Activated CD4-positive, alpha-beta T cell treated with anti-CD3 and anti-CD28 coated beads for 24 hours (primary cell): Measurements from ENCODE around the gene GPR155.
A peak's percentile ranks its signal among the peaks of the same experiment; 100 is the strongest.
"Not testable (repeated sequence)": the region's sequence is repeated elsewhere in the genome, so short reads cannot be mapped to it uniquely, and the experiment has no call there.

Experiments
- DNase-seq, 2 donors: peaks; one replicate each; pipeline ENCODE4 v3.0.0-alpha.2; 2020; ENCODE audit warnings: low read depth in 2 of 2

Gene GPR155

DNA sequence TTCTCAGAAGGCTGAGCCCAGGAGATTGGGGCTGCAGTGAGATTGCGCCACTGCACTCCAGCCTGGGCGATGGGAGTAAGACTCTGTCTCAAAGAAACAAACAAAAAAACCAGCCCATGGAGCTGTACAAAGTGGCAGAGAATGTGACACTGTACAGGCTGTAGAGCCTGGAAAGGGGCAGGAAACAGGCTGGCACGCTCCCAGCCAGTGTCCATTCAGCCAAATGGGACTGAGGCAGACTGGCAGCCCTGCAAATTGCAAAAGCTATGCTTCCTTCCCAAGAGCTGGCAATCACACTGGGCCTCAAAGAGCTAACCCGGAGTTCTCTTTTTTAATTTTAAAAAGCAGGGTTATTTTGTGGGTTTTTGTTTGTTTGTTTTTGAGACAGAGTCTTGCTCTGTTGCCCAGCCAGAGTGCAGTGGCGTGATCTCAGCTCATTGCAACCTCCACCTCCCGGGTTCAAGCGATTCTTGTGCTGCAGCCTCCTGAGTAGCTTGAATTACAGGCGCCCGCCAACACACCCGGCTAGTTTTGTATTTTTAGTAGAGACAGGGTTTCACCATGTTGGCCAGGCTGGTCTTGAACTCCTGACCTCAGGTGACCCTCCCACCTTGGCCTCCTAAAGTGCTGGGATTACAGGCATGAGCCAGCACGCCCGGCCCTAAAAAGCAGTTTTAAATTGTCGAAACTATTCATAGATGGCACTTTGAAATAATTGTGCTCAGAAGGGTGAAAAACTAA lies 48.5 kb downstream of the GPR155 start:
- DNase-seq: no peak

DNA sequence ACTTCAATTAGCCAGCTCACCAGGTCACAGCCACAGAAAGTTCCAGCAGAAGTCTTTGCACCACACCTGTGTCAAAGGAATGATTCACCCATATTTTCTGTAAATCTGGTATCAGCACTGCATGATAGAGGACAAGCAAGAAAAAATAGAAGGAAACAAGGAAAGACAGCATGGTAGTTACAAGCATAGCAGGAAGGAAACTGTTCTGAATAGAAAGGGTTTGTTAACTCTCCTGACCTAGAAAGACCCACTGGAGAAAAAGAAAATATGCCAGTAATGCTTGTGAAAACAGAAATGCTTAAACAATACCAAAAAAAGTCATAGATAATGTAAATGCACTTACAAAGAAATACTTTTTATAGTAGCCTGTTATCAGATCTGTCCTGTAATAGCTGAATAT lies 50.5 kb downstream of the GPR155 start:
- no peak for DNase-seq

DNA sequence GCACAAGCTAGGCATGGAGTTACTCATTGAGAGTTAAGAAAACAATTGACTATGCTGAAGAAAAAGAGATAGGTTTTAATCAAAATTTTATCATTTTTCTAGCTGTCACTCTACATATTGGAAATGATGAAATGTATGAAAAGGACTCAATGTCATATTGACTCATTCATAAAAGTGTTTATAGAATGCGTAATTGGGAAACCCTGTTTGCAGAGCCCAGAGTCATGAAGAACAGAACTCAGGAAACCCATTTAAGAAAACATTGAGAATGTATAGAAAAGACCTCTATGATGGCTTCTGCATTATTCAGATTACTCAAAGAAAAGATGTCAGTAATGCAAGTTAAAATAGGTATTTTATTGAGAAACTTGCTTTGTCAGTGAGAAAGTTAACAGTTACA lies 54.9 kb downstream of the GPR155 start:
- no peak for DNase-seq

- no peak for DNase-seq
Observed at GRCh38 chr2:174430066-174430465, 56.8 kb downstream of the GPR155 start.

GRCh38 chr2:174428214-174428613 lies 58.6 kb downstream of the GPR155 start:
- DNase-seq: no peak

DNA sequence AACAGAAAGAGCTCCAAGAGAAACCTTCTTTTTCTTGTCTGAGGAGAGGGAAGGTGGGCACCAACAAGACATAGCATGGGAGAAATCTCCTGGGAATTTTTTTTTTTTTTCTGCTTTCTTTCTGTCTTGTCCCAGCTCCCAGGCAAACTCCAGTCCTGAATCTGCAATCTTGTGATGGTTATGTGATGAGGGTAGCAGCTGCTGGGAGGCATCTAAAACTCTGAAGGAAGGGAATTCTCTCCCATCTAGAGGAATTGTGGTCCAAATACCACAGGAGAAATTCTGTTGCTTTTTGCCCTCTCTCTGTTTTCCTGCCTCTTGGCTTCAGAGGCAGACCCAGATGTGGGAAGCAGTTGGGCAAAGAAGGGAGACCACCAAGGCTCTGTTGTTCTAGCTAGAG lies 74.6 kb downstream of the GPR155 start:
- DNase-seq: no peak

DNA sequence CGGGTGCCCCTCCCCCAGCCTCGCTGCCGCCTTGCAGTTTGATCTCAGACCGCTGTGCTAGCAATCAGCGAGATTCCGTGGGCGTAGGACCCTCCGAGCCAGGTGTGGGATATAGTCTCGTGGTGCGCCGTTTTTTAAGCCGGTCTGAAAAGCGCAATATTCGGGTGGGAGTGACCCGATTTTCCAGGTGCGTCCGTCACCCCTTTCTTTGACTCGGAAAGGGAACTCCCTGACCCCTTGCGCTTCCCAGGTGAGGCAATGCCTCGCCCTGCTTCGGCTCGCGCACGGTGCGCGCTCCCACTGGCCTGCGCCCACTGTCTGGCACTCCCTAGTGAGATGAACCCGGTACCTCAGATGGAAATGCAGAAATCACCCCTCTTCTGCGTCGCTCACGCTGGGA lies 76.8 kb downstream of the GPR155 start:
- not testable (repeated sequence) for DNase-seq

DNA sequence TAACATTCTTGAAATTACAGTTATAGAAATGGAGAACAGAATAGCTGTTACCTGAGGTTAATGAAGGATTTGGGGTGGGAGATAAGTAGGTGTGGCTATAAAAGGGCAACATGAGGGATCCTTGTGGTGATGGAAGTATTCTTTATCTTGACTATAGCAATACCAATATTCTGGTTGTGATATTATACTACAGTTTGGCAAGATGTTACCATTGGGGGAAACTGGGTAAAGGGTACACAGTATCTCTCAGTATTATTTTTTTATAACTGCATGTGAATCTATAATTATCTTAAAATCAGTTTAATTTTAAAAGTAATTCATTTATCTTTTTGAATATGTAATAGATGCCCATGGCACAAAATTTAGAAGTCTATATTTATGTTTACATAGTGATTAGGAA lies 83.2 kb downstream of the GPR155 start:
- no peak for DNase-seq

- no peak for DNase-seq
Observed at GRCh38 chr2:174400853-174401252, 86.0 kb downstream of the GPR155 start.

GRCh38 chr2:174399171-174399570 lies 87.7 kb downstream of the GPR155 start:
- no peak for DNase-seq

GRCh38 chr2:174397773-174398172 lies 89.1 kb downstream of the GPR155 start:
- DNase-seq: no peak

GRCh38 chr2:174395969-174396630 lies 90.7 kb downstream of the GPR155 start:
- DNase-seq: no peak

- DNase-seq: peak; percentile 49 to 56
Observed at GRCh38 chr2:174395284-174395968, 91.4 kb downstream of the GPR155 start, which contains the start of gene SCRN3. SCRN3 (plus strand) TSS chr2:174395730; CDS start chr2:174398284, 2,554 bp downstream.

GRCh38 chr2:174392706-174393105 lies 94.1 kb downstream of the GPR155 start:
- no peak for DNase-seq

DNA sequence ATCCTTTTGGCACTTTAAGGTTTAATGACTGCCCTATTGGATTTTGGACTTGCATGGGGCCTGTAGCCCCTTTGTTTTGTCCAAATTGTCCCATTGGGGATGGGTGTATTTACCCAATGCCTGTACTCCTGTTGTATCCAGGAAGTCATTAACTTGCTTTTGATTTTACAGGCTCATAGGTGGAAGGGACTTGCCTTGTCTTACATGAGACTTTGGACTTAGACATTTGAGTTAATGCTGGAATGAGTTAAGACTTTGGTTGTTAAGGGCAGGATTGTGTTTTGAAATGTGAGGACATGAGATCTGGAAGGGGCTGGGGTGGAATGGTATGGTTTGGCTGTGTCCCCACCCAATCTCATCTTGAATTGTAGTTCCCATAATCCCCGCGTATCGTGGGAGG lies 96.5 kb downstream of the GPR155 start:
- DNase-seq: not testable (repeated sequence)

GRCh38 chr2:174389542-174389941 lies 97.3 kb downstream of the GPR155 start:
- DNase-seq: no peak

GRCh38 chr2:174388706-174389105 lies 98.1 kb downstream of the GPR155 start:
- DNase-seq: not testable (repeated sequence)

DNA sequence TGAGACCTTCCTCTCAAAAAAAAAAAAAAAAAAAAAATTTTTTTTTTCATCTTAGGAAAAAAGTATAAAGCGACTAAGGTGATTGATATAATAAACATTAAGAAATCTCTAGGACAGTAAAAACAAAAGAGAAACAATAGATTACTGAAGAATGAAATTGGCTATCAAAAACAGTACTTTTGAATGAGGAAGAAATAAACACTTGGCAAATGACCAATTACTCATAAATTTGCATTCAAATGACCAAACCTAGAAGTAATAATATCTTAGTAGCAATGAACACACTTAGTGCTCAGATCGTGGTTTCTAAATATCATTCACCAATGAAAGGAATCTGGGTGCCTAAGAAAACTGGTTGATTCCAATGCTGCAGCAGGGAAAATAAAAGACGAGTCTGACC lies 101.6 kb downstream of the GPR155 start:
- DNase-seq: no peak

GRCh38 chr2:174383796-174384195 lies 103.0 kb downstream of the GPR155 start:
- DNase-seq: no peak
